ENCODE data around the gene KSR1.

DNA sequence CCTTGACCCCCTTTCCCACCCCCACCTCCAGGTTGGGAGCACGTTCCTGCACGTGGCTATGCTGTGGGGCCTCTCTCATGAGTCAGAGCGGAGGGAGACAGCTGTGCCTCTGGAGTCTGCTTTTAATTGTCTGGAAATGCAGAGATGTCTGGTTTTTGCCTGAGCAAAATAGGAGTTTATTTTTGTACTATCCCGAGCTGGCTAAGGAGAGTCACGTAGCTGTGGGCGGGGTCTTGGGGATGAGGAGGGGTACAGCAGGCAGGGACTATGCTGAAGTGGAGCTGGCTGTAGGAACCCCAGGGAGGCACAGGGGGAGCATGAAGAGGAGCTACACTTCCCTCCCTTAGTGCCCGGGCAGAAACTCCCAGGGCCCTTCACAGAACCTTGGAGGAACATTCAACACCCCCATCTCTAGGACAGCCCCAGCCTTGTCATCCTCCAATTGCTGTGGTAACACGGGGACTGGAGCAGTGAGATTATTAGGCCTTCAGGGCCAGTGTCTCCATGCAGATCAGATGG lies 130.0 kb downstream of the KSR1 start:
- TF ChIP-seq POLR2A (IDR thresholded peaks at IDR 0.05) = no peak
- TF ChIP-seq, protein P1, sequence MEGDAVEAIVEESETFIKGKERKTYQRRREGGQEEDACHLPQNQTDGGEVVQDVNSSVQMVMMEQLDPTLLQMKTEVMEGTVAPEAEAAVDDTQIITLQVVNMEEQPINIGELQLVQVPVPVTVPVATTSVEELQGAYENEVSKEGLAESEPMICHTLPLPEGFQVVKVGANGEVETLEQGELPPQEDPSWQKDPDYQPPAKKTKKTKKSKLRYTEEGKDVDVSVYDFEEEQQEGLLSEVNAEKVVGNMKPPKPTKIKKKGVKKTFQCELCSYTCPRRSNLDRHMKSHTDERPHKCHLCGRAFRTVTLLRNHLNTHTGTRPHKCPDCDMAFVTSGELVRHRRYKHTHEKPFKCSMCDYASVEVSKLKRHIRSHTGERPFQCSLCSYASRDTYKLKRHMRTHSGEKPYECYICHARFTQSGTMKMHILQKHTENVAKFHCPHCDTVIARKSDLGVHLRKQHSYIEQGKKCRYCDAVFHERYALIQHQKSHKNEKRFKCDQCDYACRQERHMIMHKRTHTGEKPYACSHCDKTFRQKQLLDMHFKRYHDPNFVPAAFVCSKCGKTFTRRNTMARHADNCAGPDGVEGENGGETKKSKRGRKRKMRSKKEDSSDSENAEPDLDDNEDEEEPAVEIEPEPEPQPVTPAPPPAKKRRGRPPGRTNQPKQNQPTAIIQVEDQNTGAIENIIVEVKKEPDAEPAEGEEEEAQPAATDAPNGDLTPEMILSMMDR (IDR thresholded peaks at IDR 0.05) = no peak

Measured in testis (tissue), 2 donors.